GM19023 (cell line): ENCODE data around the gene ARID4B.
"Not testable (repeated sequence)": the region's sequence is repeated elsewhere in the genome, so short reads cannot be mapped to it uniquely, and the experiment has no call there.

ENCODE experiments used
- ATAC-seq: cut with Tn5 transposase; IDR thresholded peaks from one replicate; pipeline ENCODE4 v1.9.1; 2021; ENCODE audit warnings: mild to moderate bottlenecking, moderate library complexity; ENCODE audit not compliant: unreplicated experiment

Gene ARID4B

DNA sequence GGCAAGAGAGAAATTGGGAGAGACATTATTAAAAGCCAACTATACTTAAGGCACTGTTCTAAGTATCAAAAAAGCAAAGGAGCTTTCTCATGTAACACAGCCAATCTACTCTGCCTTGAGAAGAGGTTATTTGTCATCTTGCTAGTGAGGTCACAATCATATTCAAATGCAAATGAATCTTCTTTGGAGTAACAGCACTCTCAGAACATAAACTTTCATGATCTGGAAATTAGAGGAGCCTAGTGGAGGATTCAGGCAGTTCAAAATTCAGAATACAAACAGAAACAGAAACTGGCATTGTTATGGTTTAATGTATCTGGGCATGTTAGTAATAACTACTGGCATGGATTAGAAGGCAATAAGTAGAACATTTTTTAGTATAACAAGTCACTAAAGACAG lies 57.4 kb downstream of the ARID4B start:
- ATAC-seq, result no peak

DNA sequence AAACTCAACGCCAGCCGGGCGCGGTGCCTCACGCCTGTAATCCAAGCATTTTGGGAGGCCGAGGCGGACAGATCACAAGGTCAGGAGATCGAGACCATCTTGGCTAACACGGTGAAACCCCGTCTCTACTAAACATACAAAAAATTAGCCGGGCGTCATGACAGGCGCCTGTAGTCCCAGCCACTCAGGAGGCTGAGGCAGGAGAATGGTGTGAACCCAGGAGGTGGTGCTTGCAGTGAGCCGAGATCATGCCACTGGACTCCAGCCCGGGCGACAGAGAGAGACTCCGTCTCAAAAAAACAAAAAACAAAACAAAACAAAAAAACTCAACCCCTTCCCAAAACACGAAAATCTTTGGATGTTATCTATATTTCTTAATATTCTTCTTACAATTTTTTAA lies 58.0 kb downstream of the ARID4B start:
- not testable (repeated sequence) for ATAC-seq

DNA sequence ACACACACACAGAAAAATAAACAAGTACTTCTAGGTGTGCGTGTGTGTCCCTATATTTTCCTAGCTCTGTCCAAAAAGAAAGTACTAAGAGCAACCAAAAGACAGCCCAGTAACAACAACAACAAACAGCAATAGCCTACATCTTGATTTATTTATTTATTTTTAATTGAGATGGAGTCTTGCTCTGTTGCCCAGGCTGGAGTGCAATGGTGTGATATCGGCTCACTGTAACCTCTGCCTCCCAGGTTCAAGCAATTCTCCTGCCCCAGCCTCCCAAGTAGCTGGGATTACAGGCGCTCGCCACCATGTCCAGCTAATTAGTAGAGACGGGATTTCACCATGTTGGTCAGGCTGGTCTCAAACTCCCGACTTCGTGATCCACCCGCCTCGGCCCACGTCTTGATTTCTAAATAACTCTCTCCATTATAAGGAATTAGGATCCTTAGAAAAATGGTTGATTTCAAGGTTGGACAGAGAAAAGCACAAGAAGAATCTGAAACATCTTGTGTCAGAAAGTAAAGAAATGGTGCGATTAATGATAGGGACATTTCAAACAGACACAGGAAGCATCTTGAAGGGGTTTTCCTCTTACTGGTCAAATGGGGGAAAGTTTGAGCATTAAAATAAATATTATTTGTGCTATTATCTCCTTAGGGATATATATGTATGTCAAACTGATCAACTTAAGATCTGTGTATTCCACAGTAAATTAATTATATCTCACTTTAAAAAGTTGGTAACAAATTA lies 59.4 kb downstream of the ARID4B start:
- no peak for ATAC-seq

DNA sequence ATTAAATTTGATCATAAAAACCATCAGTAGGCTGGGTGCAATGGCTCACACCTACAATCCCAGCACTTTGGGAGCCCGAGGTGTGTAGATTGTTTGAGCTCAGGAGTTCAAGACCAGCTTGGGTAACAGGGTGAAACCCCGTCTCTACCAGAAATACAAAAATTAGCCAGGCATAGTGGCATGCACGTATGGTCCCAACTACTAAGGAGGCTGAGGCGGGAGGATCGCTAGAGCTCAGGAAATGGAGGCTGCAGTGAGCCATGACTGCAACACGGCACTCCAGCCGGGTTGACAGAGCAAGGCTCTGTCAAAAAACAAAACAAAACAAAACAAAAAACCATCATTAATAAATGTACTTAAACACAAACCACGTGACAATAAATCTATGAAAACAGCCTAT lies 61.0 kb downstream of the ARID4B start:
- ATAC-seq, result no peak

DNA sequence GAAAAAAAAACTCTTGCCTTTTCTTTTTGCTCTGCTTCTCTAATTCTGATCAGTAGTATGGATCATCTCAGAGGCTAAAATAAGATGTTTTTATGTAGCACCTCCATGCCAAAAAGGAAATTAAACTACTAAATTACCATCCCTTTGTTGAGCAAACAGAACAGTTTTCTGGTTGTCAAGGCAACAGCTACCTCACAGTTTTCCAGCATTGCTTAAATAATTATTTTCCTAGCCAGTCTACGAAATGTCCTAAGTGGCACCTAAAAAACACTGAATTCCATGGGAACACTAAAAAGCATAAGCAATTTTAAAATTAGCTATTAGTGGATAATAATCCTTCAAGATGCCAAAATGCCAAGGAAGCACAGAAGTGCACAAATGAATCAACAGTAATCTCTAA lies 61.7 kb downstream of the ARID4B start:
- no peak for ATAC-seq

DNA sequence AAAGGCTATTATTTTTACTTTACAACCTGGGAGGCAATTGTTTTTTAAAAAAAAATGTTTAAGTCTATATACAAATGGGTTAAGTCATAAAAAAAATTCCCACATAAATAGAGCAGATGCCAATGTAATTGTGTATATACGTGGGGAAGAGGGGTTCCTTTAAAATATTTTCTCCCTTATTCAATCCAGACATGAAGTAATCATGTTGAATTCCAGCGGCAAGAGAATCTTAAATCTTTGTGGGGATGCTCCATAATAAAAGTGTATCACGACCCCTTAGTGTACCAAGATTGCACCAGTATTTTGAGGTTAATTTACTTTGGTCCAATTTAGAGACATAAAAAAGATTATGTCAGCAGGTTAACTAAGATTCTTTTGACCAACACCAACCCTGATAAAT lies 62.1 kb downstream of the ARID4B start:
- no peak for ATAC-seq

DNA sequence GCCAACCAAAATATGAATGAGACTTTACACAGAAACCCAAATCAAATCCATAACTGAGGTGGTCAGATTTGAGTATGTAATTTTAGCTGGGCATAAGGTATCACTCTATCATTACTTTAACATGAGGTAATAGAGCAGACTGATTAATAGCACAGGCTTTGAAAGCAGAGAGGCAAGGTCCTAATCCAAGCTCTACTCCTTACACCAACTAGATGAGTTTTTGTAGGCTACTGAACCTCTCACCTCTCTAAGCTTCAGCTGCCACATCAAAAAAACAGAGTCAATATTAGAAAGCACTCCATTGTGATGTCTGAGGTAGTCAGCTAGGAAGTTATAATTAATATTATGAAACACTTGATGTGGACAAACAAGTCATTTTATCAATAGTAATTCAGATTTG lies 63.7 kb downstream of the ARID4B start:
- no peak for ATAC-seq

DNA sequence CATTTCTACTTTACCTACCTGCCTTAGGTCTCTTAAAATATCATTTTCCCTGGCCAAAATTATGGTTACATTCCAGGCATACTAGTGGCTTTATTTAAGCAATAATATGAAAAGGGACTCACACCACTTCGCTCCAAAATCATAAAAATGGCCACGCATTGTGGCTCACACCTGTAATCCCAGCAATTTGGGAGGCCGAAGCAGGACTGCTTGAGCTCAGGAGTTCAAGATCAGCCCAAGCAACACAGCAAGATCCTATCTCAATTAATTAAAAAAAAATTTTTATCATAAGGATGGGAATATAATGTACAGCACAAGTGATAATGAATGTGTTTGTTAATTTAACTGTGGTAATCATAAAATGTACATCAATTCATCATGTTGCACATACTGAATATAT lies 65.4 kb downstream of the ARID4B start:
- ATAC-seq, result no peak

DNA sequence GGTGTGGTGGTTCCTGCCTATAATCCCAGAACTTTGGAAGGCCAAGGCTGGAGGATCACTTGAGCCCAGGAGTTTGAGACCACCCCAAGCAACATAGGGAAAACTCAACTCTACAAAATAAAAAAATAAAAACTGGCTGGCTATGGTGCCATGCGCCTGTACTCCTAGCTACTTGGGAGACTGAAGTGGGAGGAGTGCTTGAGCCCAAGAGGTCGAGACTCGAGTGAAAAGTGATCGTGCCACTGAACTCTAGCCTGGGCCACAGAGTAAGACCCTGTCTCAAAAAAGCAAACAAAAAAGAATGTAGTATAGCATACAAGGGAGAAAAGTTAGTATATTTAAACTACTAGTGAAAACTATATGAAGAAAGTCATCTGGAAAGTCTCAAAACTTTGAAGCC lies 66.7 kb downstream of the ARID4B start:
- no peak for ATAC-seq

DNA sequence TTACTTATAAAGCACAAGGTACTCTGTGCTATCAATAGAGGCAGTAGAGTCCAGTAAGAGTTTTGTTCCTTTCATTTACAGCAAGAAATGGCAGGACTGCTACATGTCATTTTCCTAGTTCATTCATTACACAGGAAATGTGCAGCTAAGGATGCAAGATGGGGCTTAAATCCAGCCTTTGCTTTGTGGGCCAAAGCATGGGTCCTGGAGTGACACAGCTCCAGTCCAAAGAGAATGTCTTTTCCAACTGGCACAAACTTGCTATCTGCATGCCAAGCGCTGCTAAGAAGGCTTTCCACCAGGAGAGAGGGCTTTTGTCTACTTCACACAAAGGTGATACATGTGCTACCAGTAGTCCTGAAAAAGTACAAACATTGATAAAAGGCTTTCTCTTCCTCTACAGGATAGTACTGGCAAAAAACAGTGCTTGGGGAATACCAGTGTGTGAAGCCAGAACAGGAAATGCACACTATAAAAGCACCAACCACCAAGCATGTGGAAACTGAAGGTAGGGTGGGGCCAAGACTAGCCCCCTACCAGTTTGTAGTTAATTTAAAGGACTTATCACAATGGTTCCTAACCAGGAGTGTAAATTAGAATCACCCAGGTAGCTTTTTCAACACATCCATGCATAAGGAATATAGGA lies 68.7 kb downstream of the ARID4B start:
- peak; percentile 52 for ATAC-seq

DNA sequence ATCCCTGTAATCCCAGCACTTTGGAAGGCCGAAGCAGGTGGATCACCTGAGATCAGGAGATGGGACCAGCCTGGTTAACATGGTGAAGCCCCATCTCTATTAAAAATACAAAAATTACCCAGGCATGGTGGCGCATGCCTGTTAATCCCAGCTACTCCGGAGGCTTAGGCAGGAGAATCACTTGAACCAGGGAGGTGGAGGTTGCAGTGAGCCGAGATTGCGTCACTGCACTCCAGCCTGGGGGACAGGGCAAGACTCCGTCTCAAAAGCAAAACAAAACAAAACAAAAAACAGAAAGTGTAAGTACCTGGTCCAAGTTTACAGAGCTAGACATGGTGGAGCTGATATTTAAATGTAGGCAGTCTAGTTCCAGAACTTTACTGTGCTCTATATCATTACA lies 69.9 kb downstream of the ARID4B start:
- not testable (repeated sequence) for ATAC-seq

DNA sequence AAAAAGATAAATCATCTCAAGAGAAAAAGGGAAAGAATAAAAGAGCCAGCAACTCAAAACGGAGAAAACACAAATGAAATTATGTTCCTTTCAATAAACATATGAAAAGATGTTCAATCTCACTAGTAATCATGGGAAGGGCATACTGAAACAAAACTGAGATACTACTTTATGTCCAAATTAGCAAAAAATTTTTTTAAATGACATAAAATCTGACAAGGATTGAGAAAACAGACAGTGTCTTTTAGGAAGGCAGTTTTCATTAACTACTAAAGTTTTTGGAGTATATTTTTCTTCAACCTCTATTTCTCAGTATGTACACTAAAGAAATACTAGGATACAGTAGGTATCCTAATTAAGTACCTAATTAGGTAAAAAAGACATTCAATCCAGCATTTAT lies 73.3 kb downstream of the ARID4B start:
- ATAC-seq, result no peak

DNA sequence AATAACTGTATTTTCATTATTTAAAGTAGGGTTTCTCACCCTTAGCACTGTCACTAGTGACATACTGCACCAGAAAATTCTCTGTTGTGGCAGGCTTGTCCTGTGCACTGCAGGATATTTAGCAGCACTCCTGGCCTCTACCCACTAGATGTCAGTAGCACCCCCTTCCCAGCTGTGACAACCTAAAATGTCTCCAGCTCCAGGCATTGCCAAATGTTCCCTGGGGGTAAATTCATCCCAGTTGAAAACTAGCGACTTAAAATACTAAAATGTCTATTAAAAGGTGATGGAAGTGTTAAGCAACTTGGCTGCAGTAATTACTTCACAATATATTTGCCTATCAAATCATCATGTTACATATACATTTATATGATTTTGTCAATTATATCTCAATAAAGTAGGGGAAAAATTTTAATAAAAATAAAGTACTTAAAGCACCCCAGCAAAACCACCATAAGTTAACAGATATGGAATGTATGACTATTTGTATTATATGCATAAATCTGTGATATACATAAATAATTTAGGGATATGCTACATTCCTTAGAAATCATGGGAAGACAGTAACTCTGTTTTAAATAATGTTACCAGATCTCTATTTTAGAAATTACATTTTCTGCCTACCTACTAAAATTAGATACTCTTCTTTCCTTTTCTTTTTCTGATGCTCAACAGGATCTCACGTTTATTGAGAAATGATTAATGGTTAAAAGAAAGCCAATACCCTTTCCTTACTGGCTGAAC lies 74.6 kb downstream of the ARID4B start:
- ATAC-seq, result no peak

DNA sequence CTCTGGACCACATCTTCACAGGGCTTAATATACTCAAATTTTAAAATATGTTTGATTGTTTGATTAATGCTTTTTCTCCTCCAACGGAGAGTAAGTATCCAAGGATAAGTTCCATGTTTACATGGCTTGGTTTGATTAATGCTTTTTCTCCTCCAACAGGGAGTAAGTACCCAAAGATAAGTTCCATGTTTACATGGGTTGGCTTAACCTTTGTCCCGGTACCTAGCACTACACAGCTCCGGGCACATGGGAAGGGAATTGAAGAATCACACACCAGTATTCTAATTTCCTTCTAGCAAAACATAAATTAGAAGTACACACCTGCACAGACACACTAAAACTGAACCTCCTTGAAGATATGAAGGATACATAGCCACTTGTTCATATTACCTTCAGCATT lies 77.5 kb downstream of the ARID4B start:
- no peak for ATAC-seq

DNA sequence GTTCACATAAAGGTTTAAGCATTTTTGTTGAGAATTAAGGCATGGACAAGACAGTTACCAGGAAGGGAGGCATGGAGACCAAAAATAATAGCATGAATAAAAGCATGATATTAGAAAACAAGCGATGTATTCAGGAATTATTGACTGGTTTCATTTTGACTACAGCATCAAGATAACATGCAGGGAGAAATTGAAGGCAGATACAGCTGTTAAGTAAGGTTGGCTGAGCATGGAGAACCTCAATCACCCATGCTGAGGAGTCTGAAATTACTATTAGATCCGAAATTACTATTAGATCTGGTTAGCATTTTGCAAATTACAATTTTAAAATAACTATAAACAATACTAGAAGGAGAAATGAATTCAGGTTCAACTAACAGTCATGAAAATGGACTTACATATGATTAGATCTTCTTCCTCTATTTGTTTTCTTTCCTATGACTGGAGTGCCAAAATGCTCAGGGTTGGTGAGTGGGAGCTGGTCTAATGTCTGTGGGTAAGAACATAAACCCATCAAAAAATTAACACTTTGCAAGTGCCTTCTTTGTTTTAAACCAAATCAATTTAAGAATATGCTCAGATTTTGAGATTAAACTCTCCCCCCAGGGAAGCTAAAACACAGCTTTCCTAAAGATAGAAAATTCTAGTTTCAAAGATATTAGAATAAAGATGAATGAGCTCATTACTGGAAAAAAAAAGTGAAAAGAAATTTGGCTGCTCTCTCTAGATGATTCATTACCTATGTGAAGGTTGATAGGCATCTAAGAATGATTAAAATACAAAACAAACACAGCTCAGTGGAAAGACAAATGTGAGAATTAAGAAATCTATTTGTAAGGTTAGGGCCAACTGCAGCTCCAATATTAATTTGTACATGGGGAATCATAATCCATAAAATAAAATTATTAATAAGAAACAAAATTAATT lies 81.7 kb downstream of the ARID4B start:
- ATAC-seq, result no peak

DNA sequence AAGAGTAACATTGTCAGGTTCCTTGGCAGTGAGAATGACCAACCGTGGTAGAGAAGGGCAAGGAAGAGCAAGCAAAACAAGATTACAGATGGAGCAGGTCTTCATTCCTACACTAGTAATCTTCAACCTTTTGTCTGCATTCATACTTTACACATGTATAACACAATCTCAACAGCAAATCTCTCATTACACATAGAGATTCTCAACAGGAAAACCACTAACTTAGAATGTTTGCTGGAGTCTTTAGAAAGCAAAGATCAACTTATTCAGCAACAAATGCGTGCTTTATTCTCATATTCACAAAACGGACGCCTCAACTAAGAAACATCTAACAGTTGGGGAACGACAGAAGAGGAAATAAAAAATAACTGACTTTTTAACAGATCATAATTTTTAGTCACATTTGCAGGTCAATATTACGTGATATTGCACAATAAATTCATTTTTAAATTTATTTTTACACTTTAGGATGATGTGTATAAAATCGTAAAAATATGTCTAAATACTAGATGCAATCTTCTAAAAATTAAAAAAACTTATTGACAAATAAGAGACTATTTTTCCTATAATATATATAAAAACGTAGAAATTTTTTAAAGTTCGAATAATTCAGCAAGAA lies 82.9 kb downstream of the ARID4B start:
- ATAC-seq, result no peak

DNA sequence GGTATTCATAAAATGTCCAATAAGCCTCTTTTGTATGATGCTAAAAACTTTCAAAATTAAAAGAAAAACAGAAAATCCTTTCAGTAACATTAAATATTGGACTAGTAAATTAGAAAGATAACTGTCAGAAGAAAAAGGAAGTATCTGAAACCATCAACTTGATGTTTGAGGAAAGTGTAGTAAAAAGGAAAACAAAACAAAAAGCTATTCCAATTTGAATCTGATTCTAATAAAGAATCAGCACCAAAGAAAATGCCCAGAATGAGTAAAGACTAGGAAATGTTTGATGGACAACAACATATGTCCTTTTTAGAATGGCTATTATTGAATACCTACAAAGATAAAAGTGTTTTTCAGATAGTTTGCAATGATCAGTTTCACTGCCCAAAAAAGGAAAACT lies 87.0 kb downstream of the ARID4B start:
- no peak for ATAC-seq

DNA sequence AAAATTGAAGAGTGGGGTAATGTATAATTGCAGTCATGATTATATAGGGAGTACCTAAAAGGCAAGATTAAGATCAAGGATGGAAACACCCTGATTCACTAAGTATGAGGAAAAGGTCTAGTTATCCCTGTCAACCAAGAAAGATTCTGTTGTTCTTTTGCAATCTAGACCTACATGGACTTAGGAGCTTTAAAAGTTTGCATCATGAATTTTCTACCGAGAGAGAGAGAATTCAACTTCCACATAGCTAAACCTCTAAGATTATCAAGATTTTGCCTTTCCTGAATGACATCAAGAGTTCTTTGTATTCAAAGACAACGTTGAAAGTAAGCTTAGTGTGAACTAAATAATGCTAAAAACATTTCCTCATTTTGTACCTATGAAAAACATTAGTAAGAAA lies 88.1 kb downstream of the ARID4B start:
- no peak for ATAC-seq

DNA sequence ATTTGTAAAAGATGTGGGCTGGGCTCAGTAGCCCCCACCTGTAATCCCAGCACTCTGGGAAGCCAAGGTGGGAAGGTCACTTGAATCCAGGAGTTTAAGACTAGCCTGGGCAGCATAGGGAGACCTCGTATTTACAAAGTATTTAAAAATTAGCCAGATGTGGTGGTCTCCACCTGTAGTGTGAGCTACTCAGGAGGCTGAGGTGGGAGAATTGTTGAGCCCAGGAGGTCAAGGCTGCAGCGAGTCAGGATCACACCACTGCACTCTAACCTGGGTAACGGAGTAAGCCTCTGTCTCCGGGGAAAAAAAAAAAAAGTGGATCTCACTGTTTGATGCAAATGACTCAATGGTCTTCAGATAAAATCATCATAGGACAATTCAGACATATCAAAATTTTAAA lies 89.4 kb downstream of the ARID4B start:
- no peak for ATAC-seq

DNA sequence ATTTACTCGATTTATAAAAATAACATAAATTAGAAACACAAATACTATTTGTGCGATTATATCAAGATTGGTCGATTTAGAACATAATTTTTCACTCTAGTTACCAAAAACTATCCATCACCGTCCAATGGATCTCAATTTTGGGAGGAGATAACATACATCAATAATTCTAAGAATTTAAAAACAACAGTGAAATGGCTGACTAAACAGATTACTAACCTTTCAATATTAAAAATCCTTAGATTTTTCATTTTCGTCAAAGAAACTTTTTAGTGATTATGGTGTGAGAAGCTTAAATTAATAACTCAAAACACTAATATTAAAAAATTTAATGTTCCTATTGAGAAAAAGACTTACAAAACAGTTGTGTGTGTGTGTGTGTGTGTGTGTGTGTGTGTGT lies 91.9 kb downstream of the ARID4B start:
- no peak for ATAC-seq

DNA sequence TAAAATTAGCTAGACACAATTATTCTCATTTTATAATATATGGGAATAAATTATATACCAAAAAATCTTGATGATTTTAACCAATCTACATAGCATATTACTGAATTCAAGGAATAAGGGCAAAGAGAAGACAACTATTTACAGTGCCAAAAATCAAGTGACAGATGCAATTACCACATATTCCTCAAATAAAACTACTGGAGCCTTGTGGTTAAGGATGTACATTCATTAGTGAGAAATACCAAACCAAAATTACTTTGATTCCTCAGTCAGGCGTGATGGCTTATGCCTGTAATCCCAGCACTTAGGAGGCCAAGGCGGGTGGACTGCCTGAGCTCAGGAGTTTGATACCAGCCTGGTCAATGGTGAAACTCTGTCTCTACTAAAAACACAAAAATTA lies 98.1 kb downstream of the ARID4B start:
- no peak for ATAC-seq
